Transverse colon (tissue), 4 donors: ENCODE measurements around the gene ABLIM2. TPM values are rescaled to one million over a fixed set of nuclear protein-coding genes. Genes with fewer than 3 reads are reported as not detected.

Experiments used
- DNase-seq: peaks from one replicate; pipeline ENCODE4 v3.0.0-alpha.2; 2019
- H3K27ac ChIP-seq, 4 donors: fragments of 200-600 bp; sonication (generic); 2 replicates each; pipeline ENCODE4 v1.5.1; 2016 to 2018; ENCODE audit warnings: inconsistent platforms in 4 of 4
- H3K27me3 ChIP-seq: fragments of 200-600 bp; sonication (generic); 2 replicates; pipeline ENCODE4 v1.5.1; 2017; ENCODE audit warnings: inconsistent platforms
- H3K36me3 ChIP-seq, 4 donors: fragments of 200-600 bp; sonication (generic); 2 replicates each; pipeline ENCODE4 v1.5.1; 2017 to 2019; ENCODE audit warnings: inconsistent platforms in 4 of 4
- H3K4me1 ChIP-seq, 4 donors: fragments of 200-600 bp; sonication (generic); 2 replicates each; pipeline ENCODE4 v1.5.1; 2017 to 2020; ENCODE audit warnings: inconsistent platforms in 4 of 4
- H3K4me3 ChIP-seq, 4 donors: fragments of 200-600 bp; sonication (generic); 1 replicate in 1 of 4; 2 replicates in 3 of 4; pipeline versions ENCODE4 v1.5.1 to v1.6.1; 2017 to 2019; ENCODE audit warnings: inconsistent platforms in 4 of 4
- H3K9me3 ChIP-seq, 2 donors: fragments of 200-600 bp; sonication (generic); 2 replicates each; pipeline ENCODE4 v1.5.1; 2017 to 2019; ENCODE audit warnings: inconsistent platforms in 2 of 2
- CTCF ChIP-seq, 5 experiments: fragments of 200-600 bp in 3 of 5; fragments of 450-650 bp in 2 of 5; sonication (generic) in 3 of 5; IDR thresholded peaks; 1 replicate in 2 of 5; 2 replicates in 3 of 5; pipeline ENCODE4 v1.5.1; 2016 to 2017; ENCODE audit warnings: antibody characterized with exemption in 5 of 5, inconsistent platforms in 3 of 5, mild to moderate bottlenecking in 2 of 5, moderate library complexity in 1 of 5
- EP300 ChIP-seq: sonication (generic); formaldehyde crosslinking; IDR thresholded peaks from one replicate; pipeline ENCODE4 v1.6.1; 2017; ENCODE audit warnings: antibody characterized with exemption, low read depth
- POLR2A ChIP-seq: fragments of 450-650 bp; IDR thresholded peaks from one replicate; pipeline ENCODE4 v1.6.1; 2016; ENCODE audit warnings: antibody characterized with exemption, mild to moderate bottlenecking, moderate library complexity
- POLR2AphosphoS5 ChIP-seq, 3 donors: sonication (generic); formaldehyde crosslinking; IDR thresholded peaks; one replicate each; pipeline ENCODE4 v1.6.1; 2016; ENCODE audit warnings: antibody characterized with exemption in 3 of 3
- WGBS, 2 donors: methylation state at CpG; one replicate each; pipeline ENCODE4 v1.1.5; 2018; ENCODE audit warnings: low coverage in 1 of 2; 5-methylcytosine and 5-hydroxymethylcytosine counted together
- in situ Hi-C, 4 donors: fragments of 200-750 bp; cut with MboI; loops; one replicate each; pipeline versions ENCODE4 v1.15.0 to v1.15.1; 2017; ENCODE audit warnings: low sequenced_read_pairs in 3 of 4, low pct_ligation_motif_present in 1 of 4, low pct_unique_long_range_greater_than_20kb in 1 of 4
- intact Hi-C: fragments of 100-400 bp; cut with DNase I; formaldehyde crosslinking; loops from one replicate; pipeline ENCODE4 v1.15.1; 2023; ENCODE audit warnings: low total_unique reads
- total RNA-seq, 4 donors: library from RNA; depleted of rRNA; stranded (reverse); fragments of >200 nt; gene quantifications; one replicate each; pipeline ENCODE4 v1.1.0, GENCODE V29; 2016

Gene ABLIM2
- total RNA-seq, 4 donors from 2014 or later: 3.2 to 58.4 (median 14.2) TPM

GRCh38 chr4:8181844-8182243 lies 23.2 kb upstream of the ABLIM2 start:
- Histone ChIP-seq H3K4me1 (peaks cover 0 to 25% (median 18%) of the 10 kb centered on the region in 4 donors), H3K4me3 (no peak overlapping the region), H3K27ac (peak overlapping the region in 3 of 4 donors; percentile 11 to 61 (median 27)), H3K27me3 (no peaks in the 10 kb centered on the region), H3K36me3 (no peaks in the 10 kb centered on the region), H3K9me3 (no peaks in the 10 kb centered on the region)
- TF ChIP-seq CTCF (IDR thresholded peaks at IDR 0.05): no peak
- no peak for TF ChIP-seq EP300
- no peak for TF ChIP-seq POLR2AphosphoS5 (IDR thresholded peaks at IDR 0.05)
- no peak for TF ChIP-seq POLR2A
- peak; percentile 72 for DNase-seq
- intact Hi-C loops (no loop called here), in situ Hi-C loops (no loop called here)
- 53 to 60% methylated on average over 1 to 5 of the region's 7 CpGs for whole genome bisulfite sequencing, 2 donors

- in situ Hi-C loops: no loop called here
- intact Hi-C loops: no loop called here
- 71 to 72% methylated on average over 3 to 6 of the region's 6 CpGs for WGBS, 2 donors
These were observed 22.5 kb upstream of the ABLIM2 start for GRCh38 chr4:8181119-8181518.

GRCh38 chr4:8180310-8181093 lies 21.9 kb upstream of the ABLIM2 start:
- WGBS, 2 donors: 76 to 78% methylated on average over 6 to 8 of the region's 8 CpGs
- Histone ChIP-seq H3K36me3 (no peaks in the 10 kb centered on the region), H3K27ac (no peak overlapping the region), H3K4me1 (peaks cover 0 to 25% (median 18%) of the 10 kb centered on the region in 4 donors), H3K4me3 (no peak overlapping the region), H3K27me3 (no peaks in the 10 kb centered on the region), H3K9me3 (no peaks in the 10 kb centered on the region)
- in situ Hi-C loops (no loop called here), intact Hi-C loops (no loop called here)
- DNase-seq: no peak
- TF ChIP-seq EP300 (no peak), POLR2AphosphoS5 (IDR thresholded peaks at IDR 0.05) (no peak), POLR2A (no peak), CTCF (IDR thresholded peaks at IDR 0.05) (no peak)

More at GRCh38 chr4:8181119-8181518, 22.5 kb upstream of the ABLIM2 start:
- Histone ChIP-seq H3K4me1 (peaks cover 0 to 25% (median 18%) of the 10 kb centered on the region in 4 donors), H3K27me3 (no peaks in the 10 kb centered on the region), H3K36me3 (no peaks in the 10 kb centered on the region), H3K4me3 (no peak overlapping the region), H3K9me3 (no peaks in the 10 kb centered on the region), H3K27ac (no peak overlapping the region)
- no peak for DNase-seq
- no peak for TF ChIP-seq POLR2AphosphoS5 (IDR thresholded peaks at IDR 0.05)
- TF ChIP-seq POLR2A: no peak
- TF ChIP-seq CTCF (IDR thresholded peaks at IDR 0.05): no peak
- no peak for TF ChIP-seq EP300

GRCh38 chr4:8179771-8180170 lies 21.2 kb upstream of the ABLIM2 start:
- in situ Hi-C loops: no loop called here
- H3K36me3 ChIP-seq: no peaks in the 10 kb centered on the region
- TF ChIP-seq POLR2AphosphoS5 (IDR thresholded peaks at IDR 0.05): no peak
- TF ChIP-seq EP300: no peak
- no peak for TF ChIP-seq CTCF (IDR thresholded peaks at IDR 0.05)
- no peak for TF ChIP-seq POLR2A
- no peaks in the 10 kb centered on the region for H3K9me3 ChIP-seq
- H3K27ac ChIP-seq: no peak overlapping the region
- 90% methylated on average over 9 of the region's 9 CpGs; no CpG with 5 or more reads in 1 of the 2 donors for WGBS, 2 donors
- peaks cover 0 to 25% (median 18%) of the 10 kb centered on the region in 4 donors for H3K4me1 ChIP-seq
- no peaks in the 10 kb centered on the region for H3K27me3 ChIP-seq
- no peak overlapping the region for H3K4me3 ChIP-seq
- no peak for DNase-seq
- intact Hi-C loops: no loop called here
